ENCODE data around the gene TSPAN18.

TSPAN18 gene

GRCh38 chr11:44980533-44981427 is 254.0 kb downstream of the TSPAN18 start:
- H3F3A ChIP-seq (ENCODE audit: low read depth) = no peaks in the 10 kb centered on the region
- TF ChIP-seq CTCF (conservative IDR thresholded peaks at IDR 0.05; ENCODE audit: low read length) (no peak), EZH2phosphoT487 (IDR thresholded peaks at IDR 0.05; ENCODE audit: borderline replicate concordance) (no peak)
- H4K20me1 ChIP-seq (ENCODE audit: insufficient read depth, low read length, poor library complexity, severe bottlenecking) = no peaks in the 10 kb centered on the region
- no peaks in the 10 kb centered on the region for H3K9me2 ChIP-seq (replicated peaks; ENCODE audit: low read depth, low read length)
- no peaks in the 10 kb centered on the region for H3K27me3 ChIP-seq (ENCODE audit: insufficient read depth, low read length, poor library complexity, severe bottlenecking)
- no peak overlapping the region for H2AFZ ChIP-seq (ENCODE audit: low read length)
- no peak overlapping the region for H3K9ac ChIP-seq (ENCODE audit: low read depth, low read length, poor library complexity, severe bottlenecking)
- H3K36me3 ChIP-seq (ENCODE audit: insufficient read depth, low read length) = no peaks in the 10 kb centered on the region
- no peak overlapping the region for H3K4me2 ChIP-seq (ENCODE audit: low read depth, low read length, poor library complexity, severe bottlenecking)
- H3K4me1 ChIP-seq (ENCODE audit: insufficient read depth, low read length, poor library complexity, severe bottlenecking) = peaks cover 54% of the 10 kb centered on the region
- H3K4me3 ChIP-seq (ENCODE audit: low read length, poor library complexity, severe bottlenecking) = no peak overlapping the region
- no peaks in the 10 kb centered on the region for H3K9me3 ChIP-seq (ENCODE audit: insufficient read depth, low read depth, low read length)
- no peaks in the 10 kb centered on the region for H3K79me2 ChIP-seq (ENCODE audit: insufficient read depth, low read length)
